Neural cell (in vitro differentiated cells): Measurements from ENCODE around the gene IL17RB. TPM values are rescaled to one million over a fixed set of nuclear protein-coding genes. Genes with fewer than 3 reads are reported as not detected.

Source experiments
- H2AFZ ChIP-seq: fragments of 200-600, 300-800 bp; sonication (generic), shearing (Covaris generic); 2 replicates; pipeline ENCODE4 v1.6.0; 2014; ENCODE audit warnings: low read depth, mild to moderate bottlenecking, antibody characterized with exemption, low read length, moderate library complexity
- H3F3A ChIP-seq: fragments of 200-600 bp; shearing (Covaris generic); 2 replicates; pipeline ENCODE4 v1.6.1; 2016; ENCODE audit warnings: mild to moderate bottlenecking, moderate library complexity, mixed read lengths, antibody characterized with exemption, low read length; ENCODE audit not compliant: insufficient read depth, poor library complexity, severe bottlenecking
- H3K27ac ChIP-seq: fragments of 200-600, 300-800 bp; sonication (generic), shearing (Covaris generic); 2 replicates; pipeline ENCODE4 v1.5.1; 2014; ENCODE audit warnings: mild to moderate bottlenecking, low read length, moderate library complexity
- H3K27me3 ChIP-seq: fragments of 300-800, 200-600 bp; sonication (generic), shearing (Covaris generic); 2 replicates; pipeline ENCODE4 v1.6.0; 2014; ENCODE audit warnings: mild to moderate bottlenecking, low read depth, low read length, moderate library complexity; ENCODE audit not compliant: insufficient read depth
- H3K36me3 ChIP-seq: fragments of 300-800, 200-600 bp; sonication (generic), shearing (Covaris generic); 2 replicates; pipeline ENCODE4 v1.5.1; 2014; ENCODE audit warnings: mild to moderate bottlenecking, antibody characterized with exemption, low read length, moderate library complexity; ENCODE audit not compliant: insufficient read depth
- H3K4me2 ChIP-seq: fragments of 300-800, 200-600 bp; sonication (generic), shearing (Covaris generic); 2 replicates; pipeline ENCODE4 v1.6.0; 2014; ENCODE audit warnings: mild to moderate bottlenecking, low read length
- H3K4me3 ChIP-seq: fragments of 300-800, 200-600 bp; sonication (generic), shearing (Covaris generic); 2 replicates; pipeline ENCODE4 v1.5.1; 2014; ENCODE audit warnings: mild to moderate bottlenecking, low read length, moderate library complexity
- H3K79me2 ChIP-seq: fragments of 200-600 bp; shearing (Covaris generic); replicated peaks from 2 replicates; pipeline ENCODE4 v1.6.0; 2014; ENCODE audit warnings: mild to moderate bottlenecking, low read length, moderate library complexity; ENCODE audit not compliant: insufficient read depth
- H3K9ac ChIP-seq: fragments of 300-800, 200-600 bp; sonication (generic), shearing (Covaris generic); 2 replicates; pipeline ENCODE4 v1.6.1; 2016; ENCODE audit warnings: mild to moderate bottlenecking, low read length, mixed read lengths
- H3K9me2 ChIP-seq: fragments of 200-600 bp; shearing (Covaris generic); 2 replicates; pipeline ENCODE4 v1.6.1; 2016; ENCODE audit warnings: mild to moderate bottlenecking, low read length, mixed read lengths; ENCODE audit not compliant: insufficient read depth
- H3K9me3 ChIP-seq: fragments of 200-600, 300-800 bp; sonication (generic), shearing (Covaris generic); 2 replicates; pipeline ENCODE4 v1.6.1; 2016; ENCODE audit warnings: mild to moderate bottlenecking, mixed run types, low read length, moderate library complexity, mixed read lengths
- H4K20me1 ChIP-seq: fragments of 200-600 bp; shearing (Covaris generic); 2 replicates; pipeline ENCODE4 v1.6.1; 2016; ENCODE audit warnings: mild to moderate bottlenecking, mixed run types; ENCODE audit not compliant: insufficient read depth
- EP300 ChIP-seq: fragments of 450-650 bp; conservative IDR thresholded peaks from 2 replicates; pipeline ENCODE4 v1.6.1; 2014; ENCODE audit warnings: antibody characterized with exemption, mild to moderate bottlenecking, moderate library complexity; ENCODE audit not compliant: poor library complexity, severe bottlenecking
- EZH2 ChIP-seq: fragments of 200-600, 300-800 bp; shearing (Covaris generic), sonication (generic); IDR thresholded peaks from 2 replicates; pipeline ENCODE4 v1.6.1; 2014; ENCODE audit warnings: antibody characterized with exemption, low read length, borderline replicate concordance, mild to moderate bottlenecking; ENCODE audit not compliant: insufficient read depth, poor library complexity, severe bottlenecking
- MXI1 ChIP-seq: fragments of 450-650 bp; conservative IDR thresholded peaks from 2 replicates; pipeline ENCODE4 v1.6.1; 2014; ENCODE audit warnings: antibody characterized with exemption, mild to moderate bottlenecking; ENCODE audit not compliant: poor library complexity, severe bottlenecking
- POLR2AphosphoS5 ChIP-seq: IDR thresholded peaks from 2 replicates; pipeline ENCODE4 v1.6.1; 2012
- RAD21 ChIP-seq: fragments of 450-650 bp; conservative IDR thresholded peaks from 2 replicates; pipeline ENCODE4 v1.6.1; 2014; ENCODE audit warnings: antibody characterized with exemption, mild to moderate bottlenecking, moderate library complexity
- SMC3 ChIP-seq: fragments of 450-650 bp; conservative IDR thresholded peaks from 2 replicates; pipeline ENCODE4 v1.6.1; 2014; ENCODE audit warnings: antibody characterized with exemption, mild to moderate bottlenecking, moderate library complexity; ENCODE audit not compliant: poor library complexity
- TAF1 ChIP-seq: IDR thresholded peaks from 2 replicates; pipeline ENCODE4 v1.6.1; 2012; ENCODE audit warnings: low read depth
- polyA plus RNA-seq: library from polyadenylated mRNA; depleted of rRNA; stranded (reverse); fragments of >200 nt; gene quantifications from 2 replicates; pipeline ENCODE4 v1.2.3, GENCODE V29; 2014
- TF ChIP-seq, protein P1 (sequence below): IDR thresholded peaks from 2 replicates; pipeline ENCODE4 v1.6.1; 2012; ENCODE audit warnings: borderline replicate concordance
- TF ChIP-seq, protein P2 (sequence below): fragments of 450-650 bp; IDR thresholded peaks from 2 replicates; pipeline ENCODE4 v1.5.1; 2014; ENCODE audit warnings: antibody characterized with exemption, mild to moderate bottlenecking, moderate library complexity; ENCODE audit not compliant: poor library complexity, severe bottlenecking

Gene IL17RB
- polyA plus RNA-seq, 1 donor from 2014 or later = 0.83 TPM

DNA sequence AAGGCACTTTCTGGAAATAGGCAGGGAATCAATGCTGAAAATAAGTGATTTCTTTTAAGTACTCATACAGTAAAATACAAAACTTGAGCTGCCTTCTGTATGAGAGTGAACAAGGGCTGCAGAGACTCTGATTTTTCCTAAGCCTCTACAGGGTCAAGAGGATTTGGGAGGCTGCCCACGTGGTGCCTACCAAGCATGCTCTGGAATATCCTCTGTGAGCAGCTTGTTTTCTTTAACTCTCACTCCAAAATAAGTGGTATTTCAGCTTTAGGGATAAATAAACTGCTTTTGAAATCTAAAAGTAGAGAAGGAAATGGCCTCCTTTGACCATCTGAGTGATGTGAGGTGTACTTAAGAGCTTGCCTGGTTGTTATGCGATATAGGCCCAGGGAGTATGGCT, 53.4 kb downstream of the IL17RB start:
- H3K79me2 ChIP-seq = no peaks in the 10 kb centered on the region
- no peaks in the 10 kb centered on the region for H4K20me1 ChIP-seq
- TF ChIP-seq TAF1 (no peak), EZH2 (no peak), SMC3 (no peak), POLR2AphosphoS5 (no peak), RAD21 (no peak), EP300 (no peak), MXI1 (no peak)
- TF ChIP-seq, protein P1, sequence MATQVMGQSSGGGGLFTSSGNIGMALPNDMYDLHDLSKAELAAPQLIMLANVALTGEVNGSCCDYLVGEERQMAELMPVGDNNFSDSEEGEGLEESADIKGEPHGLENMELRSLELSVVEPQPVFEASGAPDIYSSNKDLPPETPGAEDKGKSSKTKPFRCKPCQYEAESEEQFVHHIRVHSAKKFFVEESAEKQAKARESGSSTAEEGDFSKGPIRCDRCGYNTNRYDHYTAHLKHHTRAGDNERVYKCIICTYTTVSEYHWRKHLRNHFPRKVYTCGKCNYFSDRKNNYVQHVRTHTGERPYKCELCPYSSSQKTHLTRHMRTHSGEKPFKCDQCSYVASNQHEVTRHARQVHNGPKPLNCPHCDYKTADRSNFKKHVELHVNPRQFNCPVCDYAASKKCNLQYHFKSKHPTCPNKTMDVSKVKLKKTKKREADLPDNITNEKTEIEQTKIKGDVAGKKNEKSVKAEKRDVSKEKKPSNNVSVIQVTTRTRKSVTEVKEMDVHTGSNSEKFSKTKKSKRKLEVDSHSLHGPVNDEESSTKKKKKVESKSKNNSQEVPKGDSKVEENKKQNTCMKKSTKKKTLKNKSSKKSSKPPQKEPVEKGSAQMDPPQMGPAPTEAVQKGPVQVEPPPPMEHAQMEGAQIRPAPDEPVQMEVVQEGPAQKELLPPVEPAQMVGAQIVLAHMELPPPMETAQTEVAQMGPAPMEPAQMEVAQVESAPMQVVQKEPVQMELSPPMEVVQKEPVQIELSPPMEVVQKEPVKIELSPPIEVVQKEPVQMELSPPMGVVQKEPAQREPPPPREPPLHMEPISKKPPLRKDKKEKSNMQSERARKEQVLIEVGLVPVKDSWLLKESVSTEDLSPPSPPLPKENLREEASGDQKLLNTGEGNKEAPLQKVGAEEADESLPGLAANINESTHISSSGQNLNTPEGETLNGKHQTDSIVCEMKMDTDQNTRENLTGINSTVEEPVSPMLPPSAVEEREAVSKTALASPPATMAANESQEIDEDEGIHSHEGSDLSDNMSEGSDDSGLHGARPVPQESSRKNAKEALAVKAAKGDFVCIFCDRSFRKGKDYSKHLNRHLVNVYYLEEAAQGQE = no peak
- TF ChIP-seq, protein P2, sequence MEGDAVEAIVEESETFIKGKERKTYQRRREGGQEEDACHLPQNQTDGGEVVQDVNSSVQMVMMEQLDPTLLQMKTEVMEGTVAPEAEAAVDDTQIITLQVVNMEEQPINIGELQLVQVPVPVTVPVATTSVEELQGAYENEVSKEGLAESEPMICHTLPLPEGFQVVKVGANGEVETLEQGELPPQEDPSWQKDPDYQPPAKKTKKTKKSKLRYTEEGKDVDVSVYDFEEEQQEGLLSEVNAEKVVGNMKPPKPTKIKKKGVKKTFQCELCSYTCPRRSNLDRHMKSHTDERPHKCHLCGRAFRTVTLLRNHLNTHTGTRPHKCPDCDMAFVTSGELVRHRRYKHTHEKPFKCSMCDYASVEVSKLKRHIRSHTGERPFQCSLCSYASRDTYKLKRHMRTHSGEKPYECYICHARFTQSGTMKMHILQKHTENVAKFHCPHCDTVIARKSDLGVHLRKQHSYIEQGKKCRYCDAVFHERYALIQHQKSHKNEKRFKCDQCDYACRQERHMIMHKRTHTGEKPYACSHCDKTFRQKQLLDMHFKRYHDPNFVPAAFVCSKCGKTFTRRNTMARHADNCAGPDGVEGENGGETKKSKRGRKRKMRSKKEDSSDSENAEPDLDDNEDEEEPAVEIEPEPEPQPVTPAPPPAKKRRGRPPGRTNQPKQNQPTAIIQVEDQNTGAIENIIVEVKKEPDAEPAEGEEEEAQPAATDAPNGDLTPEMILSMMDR = no peak
- no peak overlapping the region for H3K4me3 ChIP-seq
- H3K9me3 ChIP-seq = no peaks in the 10 kb centered on the region
- no peak overlapping the region for H3K27ac ChIP-seq
- no peak overlapping the region for H2AFZ ChIP-seq
- no peaks in the 10 kb centered on the region for H3K36me3 ChIP-seq
- no peak overlapping the region for H3K9ac ChIP-seq
- H3K4me2 ChIP-seq = no peak overlapping the region
- no peaks in the 10 kb centered on the region for H3K9me2 ChIP-seq
- peaks cover 2% of the 10 kb centered on the region for H3K27me3 ChIP-seq
- no peaks in the 10 kb centered on the region for H3F3A ChIP-seq

DNA sequence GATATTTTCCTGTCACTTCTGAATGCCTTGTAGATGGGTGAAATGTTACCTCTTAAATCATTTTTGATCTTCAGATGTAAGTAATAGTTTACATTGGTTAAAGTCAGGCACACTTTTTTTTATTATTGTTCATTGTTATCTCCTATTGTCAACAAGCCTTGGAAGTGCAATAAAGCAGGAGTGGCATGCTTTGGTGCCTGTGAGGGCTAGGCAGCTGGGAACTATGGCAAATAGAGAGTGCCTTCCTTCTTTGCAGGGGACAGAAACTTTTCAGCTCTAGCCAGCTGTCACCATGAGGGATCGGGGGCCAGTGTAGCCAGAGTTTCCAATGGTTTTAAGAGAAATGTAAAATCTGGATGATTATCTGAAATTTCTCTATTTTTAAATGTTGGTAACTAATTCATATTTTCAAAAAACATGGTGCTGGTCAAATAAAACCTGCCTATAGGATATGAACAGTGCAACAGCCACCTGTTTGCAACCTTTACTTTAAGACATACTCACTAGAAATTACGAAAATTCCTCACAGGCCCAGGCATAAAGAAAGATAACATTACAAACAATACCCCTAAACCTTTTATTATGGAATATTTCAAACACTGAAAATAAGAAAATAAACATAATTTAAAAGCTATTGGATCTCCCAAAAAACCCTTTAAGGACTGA, 54.4 kb downstream of the IL17RB start:
- Histone ChIP-seq H3F3A (no peaks in the 10 kb centered on the region), H3K9me2 (no peaks in the 10 kb centered on the region), H3K79me2 (no peaks in the 10 kb centered on the region), H3K27me3 (no peaks in the 10 kb centered on the region), H3K4me3 (no peak overlapping the region), H3K4me2 (no peak overlapping the region), H3K9ac (no peak overlapping the region), H3K27ac (no peak overlapping the region), H3K36me3 (no peaks in the 10 kb centered on the region), H3K9me3 (no peaks in the 10 kb centered on the region), H4K20me1 (no peaks in the 10 kb centered on the region), H2AFZ (no peak overlapping the region)
- TF ChIP-seq TAF1 (no peak), SMC3 (no peak), RAD21 (no peak), EP300 (no peak), EZH2 (no peak)

DNA sequence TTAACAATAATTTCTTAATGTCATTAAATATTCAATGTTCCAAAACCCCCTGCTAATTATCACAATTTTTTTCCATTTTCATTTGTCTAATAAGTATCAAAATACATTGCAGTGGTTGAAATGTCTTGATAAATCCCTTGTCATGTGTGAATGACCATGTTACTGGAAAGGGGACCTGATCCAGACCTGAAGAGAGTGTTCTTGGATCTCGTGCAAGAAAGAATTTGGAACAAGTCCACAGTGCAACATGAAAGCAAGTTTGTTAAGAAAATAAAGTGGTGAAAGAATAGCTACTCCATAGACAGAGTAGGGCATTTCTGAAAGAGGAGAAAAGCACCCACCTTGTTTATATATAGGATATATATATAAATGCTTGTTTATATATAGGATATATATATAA, 55.7 kb downstream of the IL17RB start:
- TF ChIP-seq EP300 = no peak
- TF ChIP-seq, protein P2 = no peak
- no peak for TF ChIP-seq POLR2AphosphoS5
- TF ChIP-seq SMC3 = no peak
- no peak for TF ChIP-seq EZH2
- no peak for TF ChIP-seq TAF1
- TF ChIP-seq, protein P1 = no peak
- TF ChIP-seq RAD21 = no peak
- TF ChIP-seq MXI1 = no peak
- Histone ChIP-seq H2AFZ (no peak overlapping the region), H3K27ac (no peak overlapping the region), H3K9me2 (no peaks in the 10 kb centered on the region), H3K9ac (no peak overlapping the region), H4K20me1 (no peaks in the 10 kb centered on the region), H3K4me2 (no peak overlapping the region), H3F3A (no peaks in the 10 kb centered on the region), H3K4me3 (no peak overlapping the region), H3K79me2 (no peaks in the 10 kb centered on the region), H3K36me3 (no peaks in the 10 kb centered on the region), H3K27me3 (no peaks in the 10 kb centered on the region), H3K9me3 (no peaks in the 10 kb centered on the region)
